Amniotic stem cell (primary cell): ENCODE results near the gene GDPD5.

Experiments
- DNase-seq: peaks from one replicate; lab custom pipeline; 2025; lab: John Stamatoyannopoulos, UW

Gene GDPD5

GRCh38 chr11:75492181-75492820 is 33.4 kb downstream of the GDPD5 start:
- DNase-seq = no peak

DNA sequence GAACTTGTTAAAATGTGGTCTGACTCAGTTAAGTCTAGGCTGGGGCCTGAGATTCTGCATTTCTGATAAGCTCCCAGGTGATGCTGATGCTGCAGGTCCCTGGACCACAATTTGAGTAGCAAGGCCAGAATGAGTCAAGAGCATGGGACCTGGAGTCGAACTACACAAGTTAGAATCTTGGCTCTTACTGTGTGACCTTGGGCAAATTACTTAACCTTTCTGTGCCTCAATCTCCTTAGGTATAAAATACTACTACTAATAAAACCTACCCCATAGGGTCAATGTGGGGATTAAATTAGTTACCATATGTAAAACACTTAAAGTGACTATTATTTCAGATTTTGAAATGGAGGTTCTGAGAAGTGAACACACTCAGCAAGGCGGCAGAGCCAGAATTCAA is 34.3 kb downstream of the GDPD5 start:
- no peak for DNase-seq

DNA sequence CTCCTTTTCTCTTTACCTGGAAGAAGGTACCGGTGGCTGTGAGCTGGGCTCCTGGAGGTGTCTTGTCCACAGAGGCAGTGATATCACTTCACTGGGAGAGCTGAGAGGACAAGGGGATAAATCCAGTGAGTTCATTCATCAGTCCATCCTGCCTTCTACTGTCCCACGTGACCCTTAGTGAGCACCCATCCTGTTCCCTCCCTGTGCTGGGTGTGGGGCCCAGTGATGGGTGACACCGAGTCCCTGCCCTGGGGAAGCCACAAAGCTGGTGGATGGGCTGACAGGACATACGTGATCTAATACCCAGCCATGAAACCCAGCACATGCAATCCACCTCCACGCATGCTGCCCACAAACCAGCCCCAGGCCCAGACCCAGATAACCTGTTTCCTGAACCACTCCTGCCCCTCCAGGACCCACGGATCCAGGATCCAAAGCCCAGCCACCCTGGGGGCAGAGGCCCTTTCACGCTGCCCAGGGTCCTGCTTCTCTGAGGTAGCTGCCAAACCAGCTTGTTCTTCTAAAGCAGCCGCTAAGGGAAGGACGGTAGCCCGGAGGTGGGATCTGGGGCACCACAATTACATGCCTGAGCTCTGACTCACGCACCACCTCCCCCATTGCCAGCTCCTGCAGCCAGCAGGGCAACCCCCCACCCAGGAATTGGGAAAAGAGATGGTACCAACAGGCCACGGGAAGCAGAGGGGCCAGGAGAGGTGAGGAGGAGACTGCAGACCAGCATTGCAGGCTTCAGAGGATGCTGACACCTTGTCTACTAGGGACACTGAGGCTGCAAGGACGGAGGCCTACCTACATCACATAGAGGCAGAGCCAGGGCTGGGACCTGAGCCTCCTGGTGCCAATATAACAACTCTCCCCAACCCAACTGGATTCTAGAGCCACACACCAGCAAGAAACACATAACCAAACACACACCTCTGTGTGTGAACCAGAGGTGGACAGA is 35.2 kb downstream of the GDPD5 start:
- no peak for DNase-seq

GRCh38 chr11:75487365-75487764 is 38.4 kb downstream of the GDPD5 start:
- no peak for DNase-seq

GRCh38 chr11:75485742-75486141 is 40.0 kb downstream of the GDPD5 start:
- no peak for DNase-seq

GRCh38 chr11:75482931-75483469 is 42.7 kb downstream of the GDPD5 start:
- DNase-seq = no peak

DNA sequence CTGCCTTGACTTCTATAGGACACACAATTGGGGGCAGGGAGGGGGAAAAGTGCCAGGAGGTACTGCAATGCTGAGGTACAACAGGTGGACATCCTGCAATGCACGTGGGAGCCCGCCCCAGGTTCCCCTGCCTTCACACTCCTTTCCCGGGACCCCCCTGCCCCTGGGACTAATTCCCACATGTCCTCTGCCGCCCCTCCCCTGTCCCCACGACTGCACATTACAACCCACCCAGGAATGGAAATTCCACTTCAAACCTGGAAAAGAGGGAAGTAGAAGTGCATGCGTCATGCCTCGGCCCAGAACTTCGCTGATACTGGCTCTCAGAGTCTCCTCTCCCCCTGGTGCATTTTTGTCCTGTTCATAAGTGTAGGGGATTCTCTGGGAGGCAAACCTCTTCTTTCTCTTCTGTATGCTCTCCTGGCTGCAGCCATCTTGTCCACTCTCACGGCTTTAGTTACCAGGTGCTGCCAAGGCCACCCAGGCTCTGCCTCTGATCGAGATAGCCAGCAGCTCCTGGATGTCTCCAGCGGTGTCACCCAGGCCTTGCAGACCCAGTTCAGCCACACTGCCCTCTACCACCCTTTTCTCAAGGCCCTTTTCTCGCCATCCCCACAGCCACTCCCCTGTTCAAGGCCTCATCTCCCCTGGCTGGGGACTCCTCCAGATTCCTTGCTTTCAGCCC is 43.7 kb downstream of the GDPD5 start:
- no peak for DNase-seq

DNA sequence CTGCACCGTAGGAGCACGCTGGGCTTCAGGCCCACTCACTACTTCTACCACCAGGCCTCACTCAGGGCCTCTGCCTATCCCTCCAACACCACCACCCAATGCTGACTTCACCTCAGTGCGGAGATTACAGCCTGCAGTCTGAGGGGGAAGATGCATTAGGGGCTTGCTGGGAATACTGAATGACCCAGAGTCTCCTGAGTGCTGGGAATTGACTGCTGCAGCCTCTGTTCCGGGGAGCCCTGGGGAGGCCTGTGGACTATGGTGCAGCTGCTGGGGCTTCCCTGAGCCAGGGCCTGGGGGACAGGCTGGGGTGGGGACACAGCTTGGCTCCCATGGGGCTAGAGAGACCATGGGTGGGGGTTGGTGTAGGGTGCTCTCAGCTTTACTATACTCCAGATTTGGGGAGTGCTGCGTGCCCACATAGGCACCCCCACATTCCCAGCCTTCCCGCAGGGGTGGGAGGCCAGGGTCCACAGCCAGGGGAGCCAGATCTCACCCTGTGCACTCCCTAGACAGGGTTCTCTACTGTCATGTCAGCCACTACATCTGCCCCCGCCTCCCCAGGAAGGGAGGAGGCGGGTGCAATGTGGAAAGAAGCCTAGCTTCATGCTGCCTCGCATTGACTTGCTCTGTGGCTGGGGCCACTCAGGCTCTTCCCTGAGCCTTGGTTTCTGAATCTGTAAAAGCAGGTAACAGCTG is 44.4 kb downstream of the GDPD5 start:
- DNase-seq = no peak

- DNase-seq = no peak
Measured at GRCh38 chr11:75480185-75481175, 45.3 kb downstream of the GDPD5 start.

DNA sequence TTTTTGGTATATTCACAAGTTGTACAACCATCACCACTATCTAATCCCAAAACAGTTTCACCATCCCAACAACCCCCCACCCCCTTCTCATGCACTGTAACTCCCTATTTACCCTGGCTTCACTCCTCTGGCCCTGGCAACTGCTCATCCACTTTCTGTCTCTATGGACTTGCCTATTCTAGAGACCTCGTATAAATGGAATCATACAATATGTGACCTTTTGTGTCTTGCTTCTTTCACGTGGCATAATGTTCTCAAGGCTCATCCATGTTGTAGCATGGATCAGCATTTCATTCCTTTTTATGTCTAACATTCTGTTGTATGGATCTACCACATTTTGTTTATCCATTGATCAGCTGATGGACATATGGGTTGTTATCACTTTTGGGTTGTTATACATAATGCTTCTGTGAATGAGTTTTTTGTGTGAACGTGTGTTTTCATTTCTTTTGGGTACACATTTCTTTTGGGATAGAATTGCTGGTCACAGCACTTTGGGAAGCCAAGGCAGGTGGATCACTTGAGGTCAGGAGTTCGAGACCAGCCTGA is 46.1 kb downstream of the GDPD5 start:
- DNase-seq = no peak

DNA sequence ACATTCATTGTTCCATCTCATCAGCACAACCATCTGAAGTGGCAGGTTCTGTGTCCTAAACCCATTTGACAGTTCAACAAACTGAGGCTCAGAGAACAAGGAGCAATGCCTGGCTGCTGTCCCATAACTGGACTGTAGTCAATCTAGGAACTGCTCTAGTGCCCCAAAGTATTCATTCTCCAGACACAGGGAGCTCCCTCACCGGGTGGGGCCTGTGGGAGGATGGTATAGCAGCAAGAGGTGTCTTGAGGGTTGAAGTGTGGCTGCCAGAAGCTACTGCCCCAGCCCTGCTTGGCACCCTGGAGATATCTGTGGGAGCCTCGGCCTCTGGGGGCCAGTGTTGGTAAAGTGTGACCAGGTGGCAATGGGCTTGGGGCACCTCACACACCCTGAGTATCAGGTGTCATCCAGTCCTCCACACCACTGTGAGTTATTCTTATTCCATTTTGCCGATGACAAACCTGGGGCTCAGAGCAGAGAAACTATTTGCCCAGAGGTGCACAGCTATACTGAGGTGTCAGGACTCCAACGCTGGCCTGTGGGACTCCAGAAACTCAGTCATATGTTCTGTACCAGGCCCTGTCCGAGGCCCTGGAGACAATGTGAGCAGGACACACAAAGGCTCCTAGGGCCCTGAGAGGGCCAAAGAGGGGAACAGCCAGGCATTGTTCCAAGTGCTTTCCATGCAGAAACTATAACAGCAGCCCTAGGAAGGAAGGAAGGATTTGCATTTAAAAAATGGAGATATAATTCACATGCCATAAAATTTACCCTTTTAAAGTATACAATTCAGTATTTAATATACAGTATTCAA is 46.8 kb downstream of the GDPD5 start:
- no peak for DNase-seq

DNA sequence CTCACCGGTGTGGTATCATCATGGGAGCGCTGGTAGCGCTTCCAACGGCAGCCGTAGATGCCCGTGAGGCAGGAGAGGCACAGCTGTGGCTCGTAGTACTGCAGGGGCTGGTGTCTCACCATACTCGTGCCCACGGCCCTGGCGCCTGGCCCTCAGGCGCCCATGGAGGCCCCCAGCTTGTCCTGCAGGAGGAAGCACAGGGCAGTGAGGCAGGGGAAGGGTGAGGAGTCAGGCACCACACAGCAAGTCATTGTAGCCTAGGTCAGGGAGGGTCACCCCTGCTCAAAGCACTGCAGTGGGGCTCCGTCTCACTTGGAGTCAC is 48.2 kb downstream of the GDPD5 start:
- no peak for DNase-seq

- DNase-seq = no peak
Measured at GRCh38 chr11:75476739-75477613, 48.8 kb downstream of the GDPD5 start.

DNA sequence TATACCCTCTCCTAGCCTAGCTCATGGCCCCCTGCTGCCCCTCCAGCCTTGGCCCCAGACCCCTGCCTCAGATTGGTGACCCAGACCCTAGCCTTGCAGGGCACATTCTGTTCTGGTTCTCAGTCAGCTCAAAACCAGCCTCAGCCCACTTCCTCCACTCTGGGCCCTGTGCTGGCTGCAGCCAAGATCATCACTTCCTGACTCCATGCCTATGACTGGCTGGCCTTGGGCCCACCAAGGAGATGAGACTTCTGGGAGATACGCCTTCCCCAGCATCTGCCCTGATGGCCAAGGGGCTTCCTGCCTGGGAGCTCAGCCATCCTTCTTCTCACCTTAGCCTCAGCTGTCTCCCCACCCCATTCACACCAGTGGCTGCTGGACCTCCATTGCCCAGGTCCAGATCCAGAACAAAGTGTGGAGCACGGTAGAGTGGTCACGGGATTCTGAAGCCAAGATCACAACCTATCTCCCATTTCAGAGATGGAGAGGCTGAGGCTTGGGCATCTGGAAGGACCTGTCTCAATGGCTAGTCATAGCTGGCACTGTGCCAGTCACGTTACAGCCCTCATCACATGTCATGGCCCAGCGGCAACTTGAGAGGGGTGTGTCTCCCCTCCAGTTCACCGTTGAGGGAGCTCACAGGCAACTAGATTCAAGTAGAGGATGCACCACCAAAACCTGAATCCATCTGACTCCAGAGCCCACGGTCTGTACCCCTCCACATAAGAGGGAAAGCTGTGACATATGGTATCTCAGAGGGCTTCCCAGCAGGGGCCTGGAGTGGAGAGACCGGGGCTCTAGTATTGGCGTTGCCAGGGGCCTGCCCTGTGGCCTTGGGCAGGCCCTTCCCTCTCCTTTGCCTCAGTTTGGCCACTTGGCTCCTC is 49.7 kb downstream of the GDPD5 start:
- no peak for DNase-seq

DNA sequence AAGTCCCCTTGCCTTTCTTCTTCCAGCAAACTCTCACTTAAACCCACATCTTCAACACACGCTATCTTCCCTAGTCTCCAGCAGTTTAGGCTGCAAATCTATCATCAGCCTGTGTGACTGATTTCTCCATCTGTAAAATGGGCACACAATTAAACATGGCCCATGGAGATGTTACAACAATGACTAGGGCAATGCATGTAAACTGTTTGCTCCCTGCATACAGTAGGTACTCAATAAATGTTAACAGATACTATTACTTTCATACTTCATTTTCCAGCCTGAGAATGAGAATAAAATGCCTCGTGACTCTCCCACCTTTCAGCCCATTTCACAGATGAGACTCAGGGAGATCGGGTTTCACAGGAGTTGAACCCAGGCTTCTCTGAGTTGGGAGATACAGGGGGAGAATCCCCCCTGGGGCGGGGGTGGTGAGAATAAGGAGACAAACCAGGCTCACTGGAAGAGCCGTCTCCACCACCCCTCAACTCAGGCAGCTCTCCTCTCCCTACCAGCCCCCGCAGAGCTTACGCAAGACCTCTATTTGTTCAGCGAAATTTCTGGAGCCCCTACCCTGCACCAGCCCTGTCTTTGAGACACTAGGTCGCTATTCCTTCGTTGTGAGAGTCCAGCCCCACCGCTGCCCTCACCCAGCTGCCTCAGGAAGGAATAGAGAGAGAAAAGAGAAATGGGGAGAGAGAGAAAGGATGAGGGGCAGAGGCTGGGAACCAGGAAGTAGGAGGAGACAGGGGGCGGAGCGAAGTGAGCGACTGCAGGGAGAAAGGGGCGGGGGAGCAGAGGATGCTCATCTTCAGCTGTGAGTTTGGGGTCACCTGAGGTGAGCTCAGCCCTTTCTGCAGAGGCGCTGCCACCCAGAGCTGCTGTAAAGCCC is 50.6 kb downstream of the GDPD5 start:
- no peak for DNase-seq

- no peak for DNase-seq
Measured at GRCh38 chr11:75474240-75474639, 51.5 kb downstream of the GDPD5 start.

GRCh38 chr11:75473684-75474083 is 52.1 kb downstream of the GDPD5 start:
- no peak for DNase-seq
